HepG2 (cell line): ENCODE data around the gene CACNA1C. TPM values are rescaled to one million over a fixed set of nuclear protein-coding genes. Genes with fewer than 3 reads are reported as not detected.

Experiments
- ATAC-seq: fragments of 200-7000 bp; cut with Tn5 transposase; 3 replicates; pipeline ENCODE4 v1.9.1; 2020; ENCODE audit warnings: mild to moderate bottlenecking, moderate library complexity
- BruUV-seq: library from RNA; stranded (reverse); fragments of 400-500 nt; replicated peaks from 2 replicates; lab custom pipeline; 2021; lab: Mats Ljungman, UMichigan
- CTCF ChIA-PET: fragments of 300-600 bp; formaldehyde crosslinking; extraction: SDS; loops from one replicate; lab custom pipeline; 2021; ENCODE audit warnings: low total read pairs, inconsistent platforms, low intra/inter-chr PET ratio; lab: Yijun Ruan, JAX
- POLR2A ChIA-PET: fragments of 350-600 bp; sonication (Branson Sonifier 250); formaldehyde crosslinking; loops from one replicate; lab custom pipeline; 2020; ENCODE audit warnings: antibody characterized with exemption, inconsistent platforms; lab: Yijun Ruan, JAX
- DNase-seq: peaks from one replicate; pipeline ENCODE4 v3.0.0-alpha.2; 2015; ENCODE audit warnings: low spot score
- FAIRE-seq: peaks from 3 replicates; lab custom pipeline; 2011; peaks lifted over from hg19 to GRCh38; lab: Jason Lieb, UNC
- H2AFZ ChIP-seq: one replicate; pipeline ENCODE4 v1.6.1; 2011; ENCODE audit warnings: low read length, inconsistent platforms
- H3K27ac ChIP-seq: fragments of 300-600 bp; 3 replicates; pipeline ENCODE4 v1.8.0; 2011; ENCODE audit warnings: mixed run types, mild to moderate bottlenecking, mixed read lengths, low read length, inconsistent platforms; ENCODE audit not compliant: insufficient read depth; ENCODE audit errors: extremely low read length
- H3K27me3 ChIP-seq, 2 experiments: fragments of 200-600 bp in 1 of 2; 2 replicates in 1 of 2; 3 replicates in 1 of 2; pipeline versions ENCODE4 v1.6.0 to v1.8.0; 2011; ENCODE audit warnings: low read length in 2 of 2, mild to moderate bottlenecking in 2 of 2, moderate library complexity in 2 of 2, inconsistent platforms in 1 of 2; ENCODE audit not compliant: insufficient read depth in 2 of 2, control insufficient read depth in 1 of 2
- H3K36me3 ChIP-seq, 2 experiments: fragments of 200-600 bp in 1 of 2; replicated peaks in 1 of 2; 2 replicates in 1 of 2; 3 replicates in 1 of 2; pipeline versions ENCODE4 v1.5.1 to v1.8.0; 2011; ENCODE audit warnings: low read length in 2 of 2, inconsistent platforms in 1 of 2; ENCODE audit not compliant: insufficient read depth in 2 of 2, control insufficient read depth in 1 of 2
- H3K4me1 ChIP-seq: 2 replicates; pipeline ENCODE4 v1.5.1; 2012; ENCODE audit warnings: low read length, inconsistent platforms; ENCODE audit not compliant: insufficient read depth
- H3K4me2 ChIP-seq: 2 replicates; pipeline ENCODE4 v1.6.0; 2011; ENCODE audit warnings: low read depth, low read length, inconsistent platforms
- H3K4me3 ChIP-seq, 3 experiments: fragments of 200-600 bp in 1 of 3; sonication (generic), shearing (Covaris generic) in 1 of 3; replicated peaks in 1 of 3; 2 replicates each; pipeline ENCODE4 v1.5.1; 2011 to 2016; ENCODE audit warnings: low read length in 3 of 3, inconsistent platforms in 2 of 3, low read depth in 2 of 3, mild to moderate bottlenecking in 2 of 3, control low read depth in 1 of 3, mixed read lengths in 1 of 3; ENCODE audit not compliant: insufficient read depth in 1 of 3
- H3K79me2 ChIP-seq: one replicate; pipeline ENCODE4 v1.6.1; 2011; ENCODE audit warnings: low read length, inconsistent platforms; ENCODE audit not compliant: insufficient read depth
- H3K9ac ChIP-seq: 2 replicates; pipeline ENCODE4 v1.6.0; 2011; ENCODE audit warnings: mild to moderate bottlenecking, low read depth, low read length, inconsistent platforms; ENCODE audit not compliant: insufficient read depth
- H3K9me3 ChIP-seq: 2 replicates; pipeline ENCODE4 v1.5.1; 2012; ENCODE audit warnings: mild to moderate bottlenecking, low read length
- H4K20me1 ChIP-seq: 2 replicates; pipeline ENCODE4 v1.6.0; 2011; ENCODE audit warnings: inconsistent platforms, mild to moderate bottlenecking, low read length, moderate library complexity; ENCODE audit not compliant: insufficient read depth
- CREB1 ChIP-seq, 2 experiments: fragments of 450-650 bp in 1 of 2; IDR thresholded peaks; 2 replicates each; pipeline ENCODE4 v1.6.1; 2016 to 2017; ENCODE audit warnings: control low read depth in 1 of 2, mild to moderate bottlenecking in 1 of 2, missing compliant biosample characterization in 1 of 2, missing genetic modification characterization in 1 of 2
- RORA ChIP-seq: sonication (generic); formaldehyde crosslinking; IDR thresholded peaks from 2 replicates; pipeline ENCODE4 v1.5.0; 2020; ENCODE audit warnings: mild to moderate bottlenecking, missing genetic modification reagents, moderate library complexity
- TBP ChIP-seq: sonication (generic); formaldehyde crosslinking; IDR thresholded peaks from 2 replicates; pipeline ENCODE4 v1.5.0; 2020; ENCODE audit warnings: missing genetic modification reagents
- TCF7L2 ChIP-seq: IDR thresholded peaks from 2 replicates; pipeline ENCODE4 v1.6.1; 2011; ENCODE audit warnings: mild to moderate bottlenecking, low read depth, low read length, moderate library complexity
- WGBS: methylation state at CpG from one replicate; pipeline ENCODE4 v1.1.6; 2017; ENCODE audit warnings: low lambda C conversion rate; 5-methylcytosine and 5-hydroxymethylcytosine counted together
- in situ Hi-C: cut with HindIII; loops from 2 replicates; pipeline ENCODE4 v1.10.0; 2017; ENCODE audit warnings: low pct_unique_long_range_greater_than_20kb; ENCODE audit not compliant: extremely low pct_ligation_motif_present
- intact Hi-C: fragments of 100-400 bp; cut with micrococcal nuclease; formaldehyde crosslinking; loops from one replicate; pipeline ENCODE4 v1.10.0; 2022; ENCODE audit not compliant: unreplicated experiment
- polyA plus RNA-seq, 8 experiments: library from polyadenylated mRNA; depleted of rRNA in 3 of 8; stranded (reverse) in 7 of 8; unstranded in 1 of 8; fragments of >200 nt; fragmentation: Illumina TruSeq in 4 of 8; extraction: Trizol in 4 of 8; gene quantifications; 2 replicates each; pipeline versions ENCODE4 v1.2.1 to v1.2.3, GENCODE V29; 2011 to 2016; ENCODE audit warnings: low read depth in 4 of 8, missing spikeins in 1 of 8, mixed read lengths in 1 of 8; ENCODE audit not compliant: insufficient read depth in 1 of 8
- total RNA-seq, 5 experiments: library from RNA; depleted of rRNA; stranded (reverse); fragments of >200 nt; fragmentation: Illumina TruSeq; extraction: Trizol; gene quantifications; 2 replicates each; pipeline ENCODE4 v1.2.3, GENCODE V29; 2016; ENCODE audit warnings: low read depth in 1 of 5

CACNA1C gene
- total and polyA plus RNA-seq, 2 of the 13 experiments (the other 11 are each of a cell fraction or from before 2014, with no cell fraction given), result not detected

GRCh38 chr12:2309647-2310046, 256.9 kb downstream of the CACNA1C start:
- peaks cover 2 to 25% of the 10 kb centered on the region in 2 experiments; a peak in 3 of 5 replicates for H3K27me3 ChIP-seq
- H3K4me2 ChIP-seq, result no peak overlapping the region
- no peak overlapping the region for H3K27ac ChIP-seq
- no peak overlapping the region for H2AFZ ChIP-seq
- ATAC-seq (no peak), FAIRE-seq (no peak)
- CTCF ChIA-PET, result no interaction called here
- no peak overlapping the region for H3K9ac ChIP-seq
- intact Hi-C loops, result no loop called here
- H3K4me1 ChIP-seq, result no peaks in the 10 kb centered on the region
- no peaks in the 10 kb centered on the region for H3K36me3 ChIP-seq
- in situ Hi-C loops, result no loop called here
- H3K4me3 ChIP-seq, result no peak overlapping the region
- TF ChIP-seq TCF7L2 (no peak), TBP (CRISPR knock-in tag) (no peak)
- TF ChIP-seq, all 625 proteins: peak for 0
- WGBS, result 7% methylated on average over 5 of the region's 5 CpGs
- H4K20me1 ChIP-seq, result no peaks in the 10 kb centered on the region
- POLR2A ChIA-PET, result no interaction called here
- H3K79me2 ChIP-seq, result no peaks in the 10 kb centered on the region
- BruUV-seq, result no TSS peak
- H3K9me3 ChIP-seq, result no peaks in the 10 kb centered on the region
- DNase-seq, result no peak

- no TSS peak for BruUV-seq
- CTCF ChIA-PET, result no interaction called here
Measured at GRCh38 chr12:2311020-2311778, 258.4 kb downstream of the CACNA1C start.

More at GRCh38 chr12:2311020-2311778, 258.4 kb downstream of the CACNA1C start:
- in situ Hi-C loops (no loop called here), intact Hi-C loops (no loop called here)
- H3K9me3 ChIP-seq, result no peaks in the 10 kb centered on the region
- TF ChIP-seq CREB1 (IDR thresholded peaks at IDR 0.05) (0 out of 2 replicates have a peak, but pooled peaks have one; percentile 23), CREB1 (CRISPR knock-in tag; IDR thresholded peaks at IDR 0.05) (no peak), RORA (CRISPR knock-in tag) (no peak)
- H2AFZ ChIP-seq, result no peak overlapping the region
- H3K27ac ChIP-seq, result no peak overlapping the region
- no peak overlapping the region for H3K4me3 ChIP-seq
- peaks cover 2 to 29% of the 10 kb centered on the region in 2 experiments; a peak in 3 of 5 replicates for H3K27me3 ChIP-seq
- no peaks in the 10 kb centered on the region for H3K4me1 ChIP-seq
- POLR2A ChIA-PET, result no interaction called here
- no peak for DNase-seq
- no peaks in the 10 kb centered on the region for H4K20me1 ChIP-seq
- no peak overlapping the region for H3K9ac ChIP-seq
- no peaks in the 10 kb centered on the region for H3K79me2 ChIP-seq
- H3K4me2 ChIP-seq, result no peak overlapping the region
- ATAC-seq, result no peak
- no peaks in the 10 kb centered on the region for H3K36me3 ChIP-seq
- no peak for FAIRE-seq
- WGBS, result 6% methylated on average over 15 of the region's 15 CpGs
